NB4 (cell line): ENCODE data around the gene ZSWIM5.

Source experiments
- CTCF ChIP-seq: IDR thresholded peaks from one replicate; pipeline ENCODE4 v1.5.1; 2012; ENCODE audit warnings: low read depth, low read length
- POLR2A ChIP-seq: IDR thresholded peaks from 2 replicates; pipeline ENCODE4 v1.6.1; 2011; ENCODE audit warnings: mild to moderate bottlenecking; ENCODE audit not compliant: insufficient read length; ENCODE audit errors: extremely low read depth

- no peak for TF ChIP-seq CTCF
- no peak for TF ChIP-seq POLR2A
These were observed 88.6 kb downstream of the ZSWIM5 start for GRCh38 chr1:45117766-45118165.
